GM12801 (cell line): ENCODE data around the gene SH3BP1.

Experiments used
- TF ChIP-seq, protein P1 (sequence below): IDR thresholded peaks from one replicate; pipeline ENCODE4 v1.5.1; 2011; ENCODE audit warnings: control low read depth; ENCODE audit not compliant: insufficient read length; ENCODE audit errors: extremely low read depth

Gene SH3BP1

DNA sequence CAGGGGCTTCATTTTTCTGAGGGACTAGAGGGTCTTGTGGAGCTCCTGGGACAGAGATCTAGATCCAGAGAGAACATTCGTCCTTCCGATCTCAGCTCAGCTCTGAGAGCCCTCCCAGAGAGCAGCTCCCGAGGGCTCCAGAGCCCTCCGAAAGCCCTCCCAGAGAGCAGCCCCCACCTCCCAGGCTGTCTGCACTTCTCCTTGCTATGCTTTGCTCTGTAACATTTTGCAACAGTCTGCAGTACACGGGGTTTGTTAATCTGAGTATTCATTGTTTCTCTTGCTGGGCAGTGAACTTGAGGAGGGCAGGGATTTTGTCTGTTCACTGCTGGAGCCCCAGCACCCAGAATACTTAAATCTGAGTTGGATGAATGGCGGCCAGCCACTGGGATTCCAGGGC lies 28.3 kb upstream of the SH3BP1 start:
- TF ChIP-seq, protein P1, sequence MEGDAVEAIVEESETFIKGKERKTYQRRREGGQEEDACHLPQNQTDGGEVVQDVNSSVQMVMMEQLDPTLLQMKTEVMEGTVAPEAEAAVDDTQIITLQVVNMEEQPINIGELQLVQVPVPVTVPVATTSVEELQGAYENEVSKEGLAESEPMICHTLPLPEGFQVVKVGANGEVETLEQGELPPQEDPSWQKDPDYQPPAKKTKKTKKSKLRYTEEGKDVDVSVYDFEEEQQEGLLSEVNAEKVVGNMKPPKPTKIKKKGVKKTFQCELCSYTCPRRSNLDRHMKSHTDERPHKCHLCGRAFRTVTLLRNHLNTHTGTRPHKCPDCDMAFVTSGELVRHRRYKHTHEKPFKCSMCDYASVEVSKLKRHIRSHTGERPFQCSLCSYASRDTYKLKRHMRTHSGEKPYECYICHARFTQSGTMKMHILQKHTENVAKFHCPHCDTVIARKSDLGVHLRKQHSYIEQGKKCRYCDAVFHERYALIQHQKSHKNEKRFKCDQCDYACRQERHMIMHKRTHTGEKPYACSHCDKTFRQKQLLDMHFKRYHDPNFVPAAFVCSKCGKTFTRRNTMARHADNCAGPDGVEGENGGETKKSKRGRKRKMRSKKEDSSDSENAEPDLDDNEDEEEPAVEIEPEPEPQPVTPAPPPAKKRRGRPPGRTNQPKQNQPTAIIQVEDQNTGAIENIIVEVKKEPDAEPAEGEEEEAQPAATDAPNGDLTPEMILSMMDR, result no peak

DNA sequence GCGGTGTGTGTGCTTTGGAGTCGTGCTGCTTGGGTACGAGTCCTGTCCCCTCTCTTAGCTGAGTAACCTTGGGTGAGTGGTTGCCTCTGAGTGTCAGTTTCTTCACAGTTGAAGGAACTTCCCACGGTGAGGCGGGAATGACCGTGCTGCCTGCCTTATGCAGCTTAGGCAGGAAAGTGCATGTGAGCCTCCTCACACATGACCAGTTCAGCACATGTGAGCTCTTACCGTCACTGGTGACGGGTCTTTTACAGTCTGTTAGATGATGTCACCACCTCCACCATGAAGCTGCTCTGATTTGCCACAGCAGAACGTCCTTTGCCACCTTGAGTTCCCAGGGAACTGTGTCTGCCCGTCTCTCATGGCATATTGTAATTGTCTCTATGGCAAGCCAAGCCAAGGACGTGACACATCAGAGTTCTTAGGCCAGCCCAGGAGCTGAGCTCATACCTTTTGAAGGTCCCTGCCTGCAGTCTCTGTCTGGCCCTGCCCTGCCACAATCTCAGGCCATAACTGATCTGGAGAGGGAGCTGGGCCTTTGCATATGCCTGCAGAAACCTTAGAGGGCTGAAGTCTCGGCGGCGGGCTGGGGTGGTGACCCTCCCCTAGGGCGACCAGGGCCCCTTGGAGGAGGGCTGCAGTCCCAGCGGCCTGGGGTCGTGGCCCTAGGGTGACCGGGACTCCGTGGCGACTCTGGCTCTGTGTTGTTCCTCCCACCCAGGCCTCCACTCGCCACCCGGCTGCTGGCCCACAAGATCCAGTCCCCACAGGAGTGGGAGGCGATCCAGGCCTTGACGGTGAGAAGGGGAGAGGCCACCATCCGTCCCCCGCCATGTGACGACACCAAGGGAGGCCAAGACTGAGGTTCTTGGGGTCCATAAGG lies 23.0 kb upstream of the SH3BP1 start:
- TF ChIP-seq, protein P1, result no peak

DNA sequence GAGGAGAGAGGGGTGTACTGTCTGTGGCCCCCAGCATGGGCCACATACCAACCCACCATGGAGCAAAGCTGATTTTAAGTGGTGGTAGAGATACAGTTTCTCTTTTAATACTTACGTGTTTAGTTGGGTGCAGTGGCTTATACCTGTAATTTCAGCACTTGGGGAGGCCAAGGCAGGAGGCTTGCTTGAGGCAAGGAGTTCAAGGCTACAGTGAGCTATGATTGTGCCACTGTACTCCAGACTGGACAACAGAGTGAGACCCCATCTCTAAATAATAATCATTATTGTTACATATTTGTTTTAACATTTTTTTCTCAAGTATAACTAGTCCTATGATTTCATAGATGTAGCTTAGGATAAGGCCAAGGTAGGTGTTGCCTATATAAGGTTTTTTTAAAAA lies 22.0 kb upstream of the SH3BP1 start:
- TF ChIP-seq, protein P1, result no peak

DNA sequence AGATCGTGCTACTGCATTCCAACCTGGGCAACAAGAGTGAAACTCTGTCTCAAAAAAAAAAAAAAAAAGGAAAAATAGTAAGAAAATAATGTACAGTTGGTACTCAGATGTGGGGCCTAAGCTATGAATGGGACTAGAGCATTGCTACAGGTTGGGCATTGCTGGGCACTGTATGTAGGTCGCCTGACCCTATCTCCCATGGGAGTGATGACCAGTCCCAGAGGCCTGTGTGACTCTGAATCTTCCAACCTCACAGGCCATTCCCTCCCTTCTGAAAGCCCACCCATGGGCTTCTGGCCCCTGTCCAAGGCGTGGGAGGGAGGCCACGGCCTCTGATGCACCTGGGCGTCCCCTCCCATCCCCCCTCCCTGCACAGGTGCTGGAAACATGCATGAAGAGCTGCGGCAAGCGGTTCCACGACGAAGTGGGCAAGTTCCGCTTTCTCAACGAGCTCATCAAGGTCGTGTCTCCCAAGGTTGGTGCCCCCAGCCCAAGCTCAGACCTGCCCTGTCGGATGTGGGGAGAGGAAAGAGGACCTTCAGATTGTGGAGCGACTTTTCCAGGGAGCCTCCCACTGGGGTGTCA lies 21.3 kb upstream of the SH3BP1 start:
- TF ChIP-seq, protein P1, result no peak

DNA sequence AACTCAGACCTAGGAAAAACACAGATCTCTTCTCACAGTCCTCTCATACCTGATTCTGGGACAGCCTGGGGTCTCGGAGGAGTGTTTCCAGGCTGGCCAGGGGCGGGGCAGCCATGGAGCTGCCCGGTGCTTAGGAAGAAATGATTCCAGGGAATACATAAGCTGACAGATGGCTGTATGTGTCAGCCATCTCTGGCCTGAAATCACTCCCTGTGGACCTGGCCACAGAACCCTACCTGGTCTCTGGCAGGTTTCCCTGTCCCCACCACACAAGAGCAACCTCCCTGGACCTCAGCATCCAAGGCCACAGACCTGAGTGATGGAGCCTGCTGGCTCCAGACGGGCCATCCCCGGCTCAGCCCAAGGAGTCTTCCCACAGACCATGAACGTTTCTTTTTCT lies 20.8 kb upstream of the SH3BP1 start:
- TF ChIP-seq, protein P1, result no peak

DNA sequence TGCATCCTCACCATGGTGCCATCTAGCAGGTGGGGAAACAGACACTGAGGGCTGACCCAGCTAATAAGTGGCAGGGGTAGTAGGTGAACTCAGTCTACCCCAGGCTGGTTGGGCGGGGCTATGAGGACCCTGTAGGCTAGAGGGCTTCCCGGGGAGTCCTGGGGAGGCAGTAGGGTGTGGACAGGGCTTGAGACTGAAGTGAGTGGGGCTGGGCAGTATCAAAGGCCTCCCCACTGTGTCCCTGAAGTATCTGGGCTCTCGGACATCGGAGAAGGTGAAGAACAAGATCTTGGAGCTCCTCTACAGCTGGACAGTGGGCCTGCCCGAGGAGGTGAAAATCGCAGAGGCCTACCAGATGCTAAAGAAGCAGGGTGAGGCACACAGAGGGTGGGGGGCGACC lies 19.5 kb upstream of the SH3BP1 start:
- TF ChIP-seq, protein P1, result no peak

DNA sequence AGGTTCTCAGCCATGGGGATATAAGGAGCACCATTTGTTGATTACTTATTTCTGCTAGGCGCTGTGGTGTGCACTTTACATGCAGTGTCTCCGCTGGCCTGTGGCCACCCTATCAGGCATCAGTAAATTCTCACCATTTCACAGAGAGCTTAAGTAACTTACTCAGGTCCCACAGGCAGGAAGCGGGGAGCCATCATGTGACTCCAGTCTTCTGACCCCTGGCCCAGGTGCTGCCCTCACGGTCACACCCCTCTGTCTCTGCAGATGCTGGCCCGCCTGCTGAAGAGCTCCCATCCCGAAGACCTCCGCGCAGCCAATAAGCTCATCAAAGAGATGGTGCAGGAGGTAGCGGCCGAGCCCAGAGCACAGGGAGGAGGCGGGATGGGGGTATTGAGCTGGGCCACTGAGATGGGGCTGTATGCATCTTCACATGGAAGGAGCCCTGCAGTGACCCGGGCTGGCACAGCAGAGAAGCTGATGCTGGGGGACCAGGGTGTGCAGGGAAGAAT lies 18.1 kb upstream of the SH3BP1 start:
- TF ChIP-seq, protein P1, result no peak
